ENCODE measurements around the gene PARVG.

The PARVG gene

DNA sequence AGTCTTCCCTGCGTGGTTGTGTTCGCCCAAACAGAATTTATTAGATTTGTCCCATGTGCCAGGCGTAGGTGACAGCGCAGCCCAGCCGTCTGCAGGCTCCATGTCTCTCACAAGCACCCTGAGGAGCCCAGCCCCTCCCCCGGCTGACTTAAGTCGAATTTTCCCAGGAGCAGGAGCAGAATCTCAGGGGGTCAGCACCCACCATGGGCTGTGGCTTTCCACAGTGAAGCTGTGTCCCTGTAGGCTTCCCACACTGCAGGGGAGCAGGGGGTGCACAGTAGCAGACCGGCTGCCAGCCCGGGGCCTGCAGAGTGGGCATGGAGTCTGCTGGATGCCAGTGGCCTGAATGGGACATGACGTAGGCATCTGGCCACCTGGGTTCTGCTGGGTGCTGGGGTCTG, 16.0 kb downstream of the PARVG start:
- DNase-seq, result no peak

GRCh38 chr22:44197271-44197670, 16.5 kb downstream of the PARVG start:
- no peak for DNase-seq

DNA sequence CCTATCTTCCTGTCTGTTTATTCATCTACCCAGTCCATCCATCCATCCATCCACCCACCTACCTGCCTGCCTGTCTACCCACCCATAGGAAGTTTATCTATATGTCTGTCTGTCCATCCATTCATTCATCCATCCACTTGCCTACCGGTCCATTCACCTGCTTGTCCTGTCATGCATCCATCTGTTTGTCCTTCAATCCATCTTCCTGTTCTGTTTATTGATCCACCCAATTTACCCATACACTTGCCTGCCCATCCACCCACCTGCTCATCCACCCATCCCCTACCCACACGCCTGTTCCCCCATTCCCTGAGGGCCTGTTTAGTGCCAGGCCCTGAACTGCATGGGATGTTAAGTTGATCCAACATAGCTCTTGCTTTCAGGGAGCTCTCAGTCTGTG, 18.4 kb downstream of the PARVG start:
- DNase-seq, result no peak

DNA sequence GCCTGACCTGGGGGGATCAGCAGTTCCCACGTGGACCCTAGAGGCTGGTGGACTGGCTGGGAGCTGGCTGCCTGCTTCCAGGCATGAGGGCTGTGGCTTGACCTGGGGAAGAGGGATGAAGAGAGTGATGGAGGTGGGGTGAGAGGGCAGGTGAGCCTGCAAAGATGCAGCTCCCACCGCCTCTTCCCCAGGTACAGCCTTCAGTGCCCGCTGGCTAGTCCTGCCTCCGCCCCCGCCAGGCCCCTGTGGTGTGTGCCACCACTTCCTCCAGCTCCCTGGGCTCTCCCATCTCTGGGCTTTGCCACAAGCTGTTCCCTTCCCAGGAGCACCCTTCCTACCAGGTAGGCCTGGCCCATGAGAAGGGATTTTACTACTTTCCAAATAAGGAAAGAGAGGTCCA, 19.1 kb downstream of the PARVG start:
- DNase-seq, result no peak

GRCh38 chr22:44200451-44200850, 19.7 kb downstream of the PARVG start:
- DNase-seq, result no peak

- DNase-seq, result peak in 1 of 4 experiments; percentile 17
Observed at GRCh38 chr22:44200855-44201550, 20.3 kb downstream of the PARVG start.

DNA sequence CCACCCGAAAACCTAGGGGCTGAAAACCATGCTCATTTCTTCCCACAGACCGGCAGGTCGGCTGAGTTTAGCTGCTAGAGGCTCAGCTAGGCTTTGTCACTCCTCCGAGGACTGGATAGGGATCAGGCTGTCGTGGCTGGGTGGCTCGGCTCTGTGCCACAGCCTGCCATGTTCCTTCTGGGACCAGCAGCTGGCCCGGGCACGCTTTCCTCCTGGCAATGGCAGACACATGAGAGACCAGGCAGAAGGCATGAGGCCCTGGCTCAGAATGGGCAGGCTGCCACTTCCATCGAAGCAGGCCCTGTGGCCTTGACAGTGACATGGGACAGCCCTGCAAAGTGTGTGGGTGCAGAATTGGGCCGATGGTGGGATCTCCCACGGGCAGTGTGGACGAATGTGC, 20.9 kb downstream of the PARVG start:
- no peak for DNase-seq

DNA sequence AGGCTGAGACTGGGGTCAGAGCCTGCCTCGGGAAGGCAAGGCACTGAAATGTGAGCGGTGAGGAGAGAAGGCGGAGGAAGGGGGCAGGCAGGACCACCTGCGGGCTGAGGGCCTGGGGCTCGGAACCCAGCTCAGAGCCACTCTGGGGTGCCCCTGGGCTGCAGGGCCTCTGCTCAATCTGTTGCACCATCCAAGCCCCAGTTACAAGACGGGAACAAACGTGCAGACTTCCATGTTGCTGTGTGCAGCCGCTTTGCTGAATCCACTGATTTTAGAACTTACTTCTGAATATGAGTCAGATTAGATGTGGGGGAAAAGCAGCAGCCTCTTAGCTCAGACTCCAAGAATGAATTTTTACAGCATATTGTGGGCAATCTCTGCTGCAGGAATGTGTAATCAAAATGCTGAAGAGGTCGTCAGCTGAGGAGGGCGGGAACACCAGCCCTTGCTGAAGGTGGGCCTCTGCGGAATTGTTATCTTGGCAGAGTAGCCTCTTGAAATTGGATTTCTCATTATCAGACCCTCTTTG, 21.6 kb downstream of the PARVG start:
- peak in 3 of 4 experiments; percentile 15 to 50 (median 31) for DNase-seq

DNA sequence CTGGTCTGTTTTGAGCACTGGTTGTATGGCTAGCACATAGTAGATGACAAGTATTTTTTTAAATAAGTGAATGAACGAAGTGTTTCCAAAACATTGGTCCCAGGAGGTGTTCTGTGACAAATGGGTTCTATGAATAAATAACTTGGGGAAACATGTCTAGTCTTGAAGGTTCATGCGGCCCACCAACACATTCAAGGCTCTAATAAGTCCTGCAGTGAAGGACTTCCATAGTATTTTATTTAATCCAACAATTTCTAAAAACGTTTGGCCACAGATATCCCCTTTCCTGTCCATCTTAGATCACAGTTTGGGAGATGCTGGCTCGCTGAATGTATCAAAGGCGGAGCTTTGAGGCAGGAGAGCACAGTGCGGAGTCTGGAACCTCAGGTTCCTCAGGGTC, 22.5 kb downstream of the PARVG start:
- DNase-seq, result no peak

GRCh38 chr22:44204739-44205515, 24.2 kb downstream of the PARVG start:
- DNase-seq, result no peak

DNA sequence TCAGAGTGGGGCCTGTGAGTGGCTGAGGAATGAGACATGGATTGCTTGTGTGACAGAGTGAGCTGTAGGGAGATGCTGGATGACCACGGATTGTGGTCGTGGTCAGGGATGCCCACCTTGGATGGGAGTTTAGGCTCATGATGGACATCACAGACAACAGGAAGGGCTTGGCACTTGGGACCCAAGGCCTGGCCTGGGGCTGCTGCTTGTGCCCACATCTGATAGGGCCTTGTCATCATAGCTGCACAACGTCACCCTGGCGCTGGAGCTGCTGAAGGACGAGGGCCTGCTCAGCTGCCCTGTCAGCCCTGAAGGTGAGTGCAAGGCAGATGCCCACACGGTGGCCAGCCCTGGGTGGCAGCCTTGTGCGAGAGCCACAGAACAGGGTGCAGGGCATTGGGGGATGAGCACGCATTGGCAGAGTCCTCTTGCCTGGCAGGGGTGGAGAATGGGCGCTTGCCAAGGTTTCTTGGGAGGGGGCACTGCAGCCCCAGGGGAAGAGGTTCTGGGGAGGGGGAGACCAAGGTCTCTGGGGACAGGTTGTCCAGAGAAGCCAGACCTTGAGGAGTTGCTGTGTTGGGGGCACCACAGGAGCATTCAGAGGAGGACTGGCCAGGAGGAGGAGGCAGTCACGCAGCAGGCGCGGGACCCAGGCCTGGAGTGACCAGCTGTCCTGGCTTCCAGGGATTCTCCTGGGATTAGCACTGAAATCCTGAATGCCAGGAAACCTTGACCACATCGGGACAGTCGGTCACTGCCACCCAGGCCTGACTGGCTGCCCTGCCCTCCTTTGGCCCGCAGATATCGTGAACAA, 25.0 kb downstream of the PARVG start:
- no peak for DNase-seq

- DNase-seq, result no peak
Observed at GRCh38 chr22:44206330-44206645, 25.6 kb downstream of the PARVG start.

DNA sequence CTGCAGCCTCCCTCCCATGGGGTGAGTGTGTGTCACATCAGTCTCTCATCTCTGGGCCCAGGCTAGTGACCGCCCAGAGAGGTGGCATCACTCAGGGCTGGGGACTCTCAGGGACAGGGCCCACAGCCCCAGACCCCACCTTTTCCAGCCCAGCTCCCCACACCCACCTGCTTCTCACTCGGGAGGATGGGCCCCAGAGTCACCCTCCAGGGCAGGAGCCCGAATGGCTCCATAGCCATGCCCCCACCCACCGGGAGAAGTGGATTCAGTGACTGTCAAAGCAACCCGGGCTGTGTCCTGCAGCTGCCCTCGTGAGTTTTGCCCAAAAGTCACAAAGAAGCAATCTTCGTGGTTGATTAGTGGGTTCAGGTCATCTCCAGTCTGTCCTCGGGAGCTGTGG, 26.0 kb downstream of the PARVG start:
- no peak for DNase-seq

DNA sequence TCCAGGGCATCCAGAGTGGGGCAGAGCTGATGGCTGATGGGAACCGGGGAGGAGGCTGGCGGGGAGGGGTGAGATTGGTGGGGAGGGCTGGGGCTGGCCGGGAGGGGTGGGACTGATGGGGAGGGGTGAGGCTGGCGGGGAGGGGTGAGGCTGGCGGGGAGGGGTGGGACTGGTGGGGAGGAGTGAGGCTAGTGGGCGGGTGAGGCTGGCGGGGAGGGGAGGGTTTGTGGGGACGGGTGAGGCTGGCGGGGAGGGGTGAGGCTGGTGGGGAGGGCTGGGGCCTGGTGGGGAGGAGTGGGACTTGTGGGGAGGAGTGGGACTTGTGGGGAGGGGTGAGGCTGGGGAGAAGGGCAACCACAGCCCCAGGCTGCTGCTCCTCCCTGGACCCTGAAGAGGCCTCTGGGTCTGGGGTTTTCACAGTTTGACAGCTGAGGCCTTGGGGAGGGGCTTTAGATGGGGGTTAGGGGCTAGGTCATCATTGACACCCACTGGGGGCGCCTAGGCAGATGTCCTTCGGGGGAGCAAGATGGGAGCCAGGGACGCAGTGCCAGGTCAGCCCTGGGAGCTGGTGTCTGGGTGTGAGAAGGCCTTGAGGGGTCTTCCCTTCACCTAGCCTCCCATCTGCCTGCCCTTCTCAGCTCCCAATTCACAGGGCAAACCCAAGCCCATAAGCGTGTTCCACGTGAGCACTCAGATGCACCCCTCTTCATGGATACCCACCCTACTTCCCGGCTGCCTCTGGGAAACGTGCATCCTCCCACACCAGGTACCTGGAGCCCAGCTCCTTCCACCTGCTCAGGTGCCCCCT, 26.7 kb downstream of the PARVG start:
- no peak for DNase-seq

DNA sequence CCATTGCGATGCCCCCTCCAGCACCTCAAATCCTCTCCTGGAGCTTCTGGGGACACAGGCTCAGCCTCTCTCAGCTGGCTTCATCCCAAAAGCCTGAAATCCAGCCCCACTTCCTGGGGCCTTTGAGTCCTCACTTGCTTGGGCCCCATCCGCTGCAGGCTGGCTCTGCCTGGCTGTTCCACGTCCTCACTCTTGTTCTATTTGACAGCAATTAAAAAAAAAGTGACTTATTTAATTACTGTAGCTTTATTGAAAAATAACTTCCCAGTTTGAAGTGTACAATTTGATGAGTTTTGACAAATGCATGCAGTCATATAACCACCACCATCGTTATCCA, 27.2 kb downstream of the PARVG start:
- no peak for DNase-seq

- no peak for DNase-seq
Observed at GRCh38 chr22:44209343-44209742, 28.6 kb downstream of the PARVG start.

- DNase-seq, result no peak
Observed at GRCh38 chr22:44210722-44211121, 30.0 kb downstream of the PARVG start.

- DNase-seq, result peak in 2 of 4 experiments; percentile 25 to 27
Observed at GRCh38 chr22:44211256-44211945, 30.7 kb downstream of the PARVG start.

DNA sequence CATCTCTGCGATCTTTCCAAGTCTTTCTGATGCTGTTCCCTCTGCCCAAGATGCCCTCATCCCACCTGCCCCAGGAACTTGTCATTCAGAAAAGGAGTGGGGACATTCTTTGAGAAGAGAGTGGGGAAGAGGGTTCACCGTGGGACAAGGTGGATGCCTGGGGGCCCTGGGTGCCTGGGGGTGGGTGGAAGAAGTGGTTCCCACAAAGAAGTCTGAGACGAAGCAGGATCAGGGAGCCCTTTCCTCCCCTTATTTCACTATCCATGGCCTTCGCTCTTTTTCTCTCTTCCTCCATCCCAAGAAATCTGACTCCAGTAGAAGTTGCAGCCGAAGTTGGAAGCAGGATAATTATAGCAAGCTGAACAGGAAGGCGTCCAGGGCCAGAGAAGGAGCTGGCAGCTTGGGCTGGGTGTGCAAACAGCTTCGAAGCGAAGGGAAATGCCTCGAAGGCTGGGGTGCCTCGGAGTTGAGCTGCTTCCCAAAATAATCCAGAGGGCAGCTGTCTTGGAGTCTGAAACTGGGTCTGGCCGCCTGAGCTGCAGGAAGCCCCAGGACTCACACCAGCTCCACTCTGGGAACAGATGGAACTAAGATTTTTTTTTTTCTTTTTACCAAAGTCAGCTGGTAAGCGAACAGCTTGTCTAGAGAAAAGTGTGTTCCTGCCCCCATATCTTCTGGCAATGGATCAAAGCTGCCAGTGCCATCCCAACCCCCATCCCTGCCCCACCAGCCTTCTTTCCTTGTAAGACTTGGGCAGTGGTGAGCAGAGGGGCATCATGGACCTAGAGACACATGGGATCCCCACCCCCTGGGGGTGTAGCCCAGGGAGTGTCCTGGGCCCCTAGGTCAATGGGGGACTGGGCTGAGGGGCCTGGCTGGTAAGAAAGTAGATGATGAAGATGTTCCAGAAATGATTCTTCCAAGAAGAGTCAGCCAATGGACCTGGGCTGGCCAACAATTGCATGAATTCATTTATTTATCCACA, 31.5 kb downstream of the PARVG start:
- DNase-seq, result no peak

DNA sequence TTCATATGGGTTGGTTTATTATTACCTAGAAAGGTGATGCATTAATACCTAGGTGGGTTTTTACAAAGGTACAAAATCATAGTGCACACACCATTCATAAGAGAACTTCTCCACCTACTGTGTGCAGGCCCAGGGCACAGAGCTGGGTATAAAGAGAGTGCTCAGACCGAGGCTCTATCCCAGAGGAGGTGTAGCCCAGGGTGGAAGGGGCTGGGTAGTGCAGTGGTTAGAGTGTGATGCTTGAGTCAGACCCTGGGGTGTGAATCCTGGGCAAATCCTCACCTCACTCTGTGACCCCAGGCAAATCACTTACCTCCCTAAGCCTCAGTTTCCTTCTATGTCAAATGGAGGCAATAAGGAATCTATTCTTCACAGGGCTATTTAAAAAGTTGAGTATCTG, 32.2 kb downstream of the PARVG start:
- DNase-seq, result no peak

Data from suppressor macrophage (primary cell).